Measurements from ENCODE around the gene F12. TPM values are rescaled to one million over a fixed set of nuclear protein-coding genes. Genes with fewer than 3 reads are reported as not detected.
"Not testable (repeated sequence)": the region's sequence is repeated elsewhere in the genome, so short reads cannot be mapped to it uniquely, and the experiment has no call there.

Gene F12
- total RNA-seq, 4 donors from 2014 or later: 0.38 to 3.0 (median 0.63) TPM

DNA sequence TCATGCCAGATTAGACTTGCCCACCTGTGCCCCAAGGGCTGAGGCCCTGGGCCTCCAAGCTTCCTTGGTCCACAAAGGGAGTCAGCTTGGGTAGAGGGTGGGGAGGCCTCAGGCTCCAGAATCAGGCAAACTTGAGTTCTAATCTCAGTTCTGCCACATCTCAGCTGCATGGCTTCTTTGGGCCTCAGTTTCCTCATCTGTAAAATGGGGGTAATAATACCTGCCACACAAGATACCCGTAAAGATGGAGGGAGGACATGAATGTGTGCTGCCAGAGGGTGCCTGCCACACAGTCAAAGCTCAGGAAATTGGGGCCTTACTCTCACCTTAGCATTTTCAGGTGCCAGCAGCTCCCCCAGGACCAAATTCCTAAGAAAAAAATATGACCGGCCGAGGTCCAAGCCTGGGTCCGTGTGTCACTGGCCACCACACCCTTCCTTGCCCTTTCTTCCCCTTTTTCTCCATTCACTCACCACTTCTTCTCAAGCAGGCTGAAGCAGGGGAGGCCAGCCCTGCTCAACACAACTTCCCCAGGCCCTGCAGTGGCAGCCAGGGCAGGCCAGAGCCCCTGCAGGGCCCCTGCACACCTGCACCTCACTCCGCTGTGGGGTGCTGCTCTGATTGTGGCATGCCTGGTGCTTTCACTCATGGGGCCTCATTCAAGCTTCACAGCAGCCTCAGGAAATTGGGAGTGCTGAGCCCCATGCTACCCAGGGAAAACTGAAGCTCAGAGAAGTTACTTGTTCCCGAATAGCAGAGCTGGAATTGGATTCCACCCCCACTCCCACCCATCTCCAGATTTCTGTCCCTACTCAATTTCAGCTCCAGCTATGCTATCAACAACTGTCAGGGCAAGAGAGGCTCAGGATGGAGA is 47.7 kb downstream of the F12 start:
- DNase-seq (ENCODE audit: low spot score): no peak
- TF ChIP-seq, protein P1, sequence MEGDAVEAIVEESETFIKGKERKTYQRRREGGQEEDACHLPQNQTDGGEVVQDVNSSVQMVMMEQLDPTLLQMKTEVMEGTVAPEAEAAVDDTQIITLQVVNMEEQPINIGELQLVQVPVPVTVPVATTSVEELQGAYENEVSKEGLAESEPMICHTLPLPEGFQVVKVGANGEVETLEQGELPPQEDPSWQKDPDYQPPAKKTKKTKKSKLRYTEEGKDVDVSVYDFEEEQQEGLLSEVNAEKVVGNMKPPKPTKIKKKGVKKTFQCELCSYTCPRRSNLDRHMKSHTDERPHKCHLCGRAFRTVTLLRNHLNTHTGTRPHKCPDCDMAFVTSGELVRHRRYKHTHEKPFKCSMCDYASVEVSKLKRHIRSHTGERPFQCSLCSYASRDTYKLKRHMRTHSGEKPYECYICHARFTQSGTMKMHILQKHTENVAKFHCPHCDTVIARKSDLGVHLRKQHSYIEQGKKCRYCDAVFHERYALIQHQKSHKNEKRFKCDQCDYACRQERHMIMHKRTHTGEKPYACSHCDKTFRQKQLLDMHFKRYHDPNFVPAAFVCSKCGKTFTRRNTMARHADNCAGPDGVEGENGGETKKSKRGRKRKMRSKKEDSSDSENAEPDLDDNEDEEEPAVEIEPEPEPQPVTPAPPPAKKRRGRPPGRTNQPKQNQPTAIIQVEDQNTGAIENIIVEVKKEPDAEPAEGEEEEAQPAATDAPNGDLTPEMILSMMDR (IDR thresholded peaks at IDR 0.05): no peak
- ATAC-seq (ENCODE audit: low FRiP score): no peak

DNA sequence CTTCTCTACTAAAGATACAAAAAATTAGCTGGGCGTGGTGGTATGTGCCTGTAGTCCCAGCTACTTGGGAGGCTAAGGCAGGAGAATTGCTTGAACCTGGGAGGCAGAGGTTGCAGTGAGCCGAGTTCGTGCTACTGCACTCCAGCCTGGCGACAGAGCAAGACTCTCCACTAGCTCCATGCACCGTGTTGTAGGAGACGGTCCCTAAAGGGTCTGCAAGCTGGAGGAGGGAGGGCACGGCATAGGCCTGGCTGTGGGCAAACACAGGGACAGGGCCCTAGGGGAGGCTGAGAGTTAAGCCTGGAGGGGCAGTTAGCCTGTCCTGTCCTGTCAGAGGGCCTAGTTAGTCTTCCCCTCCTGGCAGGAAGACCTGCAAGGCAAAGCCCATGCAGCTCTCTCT is 48.6 kb downstream of the F12 start:
- not testable (repeated sequence) for ATAC-seq (ENCODE audit: low FRiP score); DNase-seq (ENCODE audit: low spot score)

DNA sequence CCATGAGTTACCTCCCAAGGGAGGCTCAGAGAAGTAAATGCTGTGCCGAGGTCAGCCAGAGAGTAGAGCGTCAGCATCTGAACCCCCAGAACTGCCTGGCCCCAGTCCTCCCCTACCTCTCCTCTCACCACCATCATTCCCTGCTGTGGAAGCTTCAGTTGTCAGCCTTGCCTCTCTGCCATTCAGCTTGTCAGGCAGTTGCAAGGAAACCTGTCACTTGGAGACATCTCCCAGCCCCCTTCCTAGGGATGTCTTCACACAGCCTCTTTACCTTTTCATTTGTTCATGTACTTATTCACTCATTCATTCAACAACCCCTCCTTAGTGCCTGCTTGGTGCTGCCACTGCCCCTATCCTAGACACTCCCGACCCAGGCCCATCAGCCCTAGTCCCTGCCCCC is 49.5 kb downstream of the F12 start:
- DNase-seq (ENCODE audit: low spot score): no peak
- no peak for ATAC-seq (ENCODE audit: low FRiP score)
- TF ChIP-seq, protein P1 (IDR thresholded peaks at IDR 0.05): no peak

DNA sequence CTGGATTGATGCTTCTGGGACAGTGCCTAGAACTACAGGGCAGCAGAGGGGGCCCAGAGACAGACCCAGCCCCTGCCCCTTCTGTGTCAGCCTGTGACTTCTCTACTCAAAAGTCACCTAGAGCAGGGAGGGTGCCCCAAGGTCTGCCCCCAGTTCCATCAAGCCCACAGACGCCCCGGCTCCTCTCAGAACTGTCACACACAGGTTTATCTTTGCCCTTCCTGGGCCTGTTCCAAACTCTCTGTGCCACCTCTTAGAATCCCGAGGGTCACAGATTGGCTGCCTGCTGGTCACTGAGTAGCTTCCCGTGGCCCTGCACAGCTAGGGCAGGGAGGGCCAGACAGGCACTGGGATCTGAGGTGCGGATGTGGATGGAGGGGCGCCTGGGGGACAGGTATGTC is 49.9 kb downstream of the F12 start:
- DNase-seq (ENCODE audit: low spot score) (no peak), ATAC-seq (ENCODE audit: low FRiP score) (no peak)
- TF ChIP-seq, protein P1 (IDR thresholded peaks at IDR 0.05): no peak

DNA sequence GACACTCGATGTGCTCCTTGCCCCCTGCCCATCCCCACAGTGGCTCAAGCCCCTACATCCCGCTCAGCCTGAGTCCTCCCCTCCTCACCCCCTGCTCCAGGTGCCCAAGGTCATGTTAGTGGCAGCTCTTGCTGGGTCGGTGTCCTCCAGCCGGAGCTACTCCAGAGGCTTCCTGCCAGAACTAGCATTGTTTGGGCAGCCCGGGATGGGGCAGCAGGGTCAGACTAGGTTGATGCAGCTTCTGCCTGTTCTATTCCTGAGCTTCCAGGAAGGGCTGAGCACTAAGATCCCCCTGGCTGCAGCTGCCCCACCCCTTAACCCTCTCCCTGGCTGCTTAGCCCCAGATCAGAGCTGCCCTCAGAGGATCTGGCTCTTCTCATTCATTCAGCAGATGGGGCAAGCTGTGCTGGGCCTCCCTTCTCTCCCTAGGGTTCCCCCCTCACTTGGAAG is 51.0 kb downstream of the F12 start:
- DNase-seq (ENCODE audit: low spot score): no peak

DNA sequence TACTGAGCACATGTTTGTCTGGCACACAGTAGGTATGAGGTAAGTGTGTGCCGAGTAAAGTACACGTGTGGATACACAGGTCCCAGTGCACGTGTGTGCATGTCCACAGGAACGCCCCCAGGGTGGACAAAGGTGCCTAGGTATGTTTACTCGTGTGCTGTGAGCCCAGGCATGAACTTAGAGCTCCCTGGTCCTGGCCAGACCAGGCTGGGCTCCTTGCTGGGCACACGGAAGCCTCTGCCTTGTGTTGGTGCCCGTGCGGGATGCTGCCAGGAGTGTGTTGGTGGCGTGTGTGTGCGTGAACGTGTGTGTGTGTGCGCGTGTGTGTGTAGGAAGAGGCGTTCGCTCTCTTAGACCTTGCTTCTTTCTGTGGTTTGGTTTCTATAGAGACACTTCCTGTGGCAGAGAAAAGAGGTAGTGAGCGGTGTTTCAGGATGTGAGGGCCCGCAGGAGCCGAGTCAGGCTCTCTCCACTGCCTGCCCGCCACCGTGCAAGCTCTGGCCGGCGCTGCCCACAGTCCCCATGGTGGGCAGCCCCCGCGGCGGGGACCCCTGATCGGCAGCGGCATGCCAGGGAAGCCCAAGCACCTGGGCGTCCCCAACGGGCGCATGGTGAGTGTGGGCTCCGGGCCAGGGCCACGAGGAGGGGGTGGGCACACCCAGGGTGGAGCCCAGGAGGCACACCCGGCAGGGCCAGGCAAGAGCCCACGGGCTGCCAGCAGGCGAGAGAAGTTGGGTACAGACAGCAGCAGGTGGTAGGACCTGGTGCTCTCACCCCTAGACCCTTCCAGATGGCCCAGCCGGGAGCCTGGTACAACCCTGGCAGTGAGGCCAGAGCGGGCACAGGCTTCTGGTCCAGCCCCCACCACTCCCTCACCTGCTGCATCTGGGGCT is 51.7 kb downstream of the F12 start, which contains the start of gene RGS14:
TSS of gene RGS14 (plus strand) at position 466 of the 893 bp plus-strand sequence. CDS start at position 567, 101 bp downstream.
- no peak for ATAC-seq (ENCODE audit: low FRiP score)
- TF ChIP-seq, protein P1 (IDR thresholded peaks at IDR 0.05): no peak
- DNase-seq (ENCODE audit: low spot score): no peak

More for the DNA sequence above, 51.0 kb downstream of the F12 start:
- ATAC-seq (ENCODE audit: low FRiP score): no peak
- TF ChIP-seq, protein P1 (IDR thresholded peaks at IDR 0.05): no peak

DNA sequence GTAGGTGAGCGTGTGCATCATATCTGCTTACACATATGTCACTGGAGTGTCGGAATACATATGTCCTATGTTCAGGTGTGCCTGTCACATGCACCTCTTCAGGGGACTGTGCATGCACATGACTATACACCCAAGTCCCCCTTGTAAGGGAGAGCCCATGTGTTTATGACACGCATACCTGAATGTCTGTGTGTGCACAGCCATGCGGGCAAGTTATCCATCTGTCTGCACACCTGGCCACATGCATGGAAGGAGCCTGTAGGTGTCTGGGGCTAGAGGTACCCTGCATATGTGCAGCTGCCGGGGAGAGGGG is 52.3 kb downstream of the F12 start:
- DNase-seq (ENCODE audit: low spot score) (no peak), ATAC-seq (ENCODE audit: low FRiP score) (no peak)
- TF ChIP-seq, protein P1 (IDR thresholded peaks at IDR 0.05): no peak

Measured in omental fat pad (tissue), 4 donors.